HepG2 (cell line): Measurements from ENCODE around the gene FN1. TPM values are rescaled to one million over a fixed set of nuclear protein-coding genes. Genes with fewer than 3 reads are reported as not detected.
A peak's percentile ranks its signal among the peaks of the same experiment; 100 is the strongest.

Experiments
- AFF4 ChIP-seq: sonication (generic); formaldehyde crosslinking; IDR thresholded peaks from 2 replicates; pipeline ENCODE4 v1.4.0; 2020; ENCODE audit warnings: missing genetic modification reagents
- ATF7 ChIP-seq, 2 experiments: fragments of 450-650 bp in 1 of 2; sonication (generic) in 1 of 2; formaldehyde crosslinking in 1 of 2; IDR thresholded peaks; 2 replicates each; pipeline versions ENCODE4 v1.4.0 to v1.6.1; 2016 to 2020; ENCODE audit warnings: antibody characterized with exemption in 1 of 2, mild to moderate bottlenecking in 1 of 2, missing genetic modification reagents in 1 of 2
- CHD4 ChIP-seq: fragments of 200-600 bp; sonication (generic); IDR thresholded peaks from 2 replicates; pipeline ENCODE4 v1.7.0; 2017; ENCODE audit warnings: mild to moderate bottlenecking, low read length, borderline replicate concordance
- EP300 ChIP-seq, 3 experiments: sonication (generic) in 1 of 3; formaldehyde crosslinking in 1 of 3; IDR thresholded peaks; 2 replicates each; pipeline versions ENCODE4 v1.5.1 to v1.6.1; 2011 to 2020; ENCODE audit warnings: low read depth in 2 of 3, low read length in 2 of 3, borderline replicate concordance in 1 of 3, improper control_type of control experiment in 1 of 3, mild to moderate bottlenecking in 1 of 3, missing genetic modification reagents in 1 of 3, moderate library complexity in 1 of 3
- MIXL1 ChIP-seq: IDR thresholded peaks from 2 replicates; pipeline ENCODE4 v1.6.1; 2016
- NAIF1 ChIP-seq: sonication (generic); formaldehyde crosslinking; IDR thresholded peaks from 2 replicates; pipeline ENCODE4 v1.5.0; 2020; ENCODE audit warnings: mild to moderate bottlenecking, missing genetic modification reagents, borderline replicate concordance
- NCOA5 ChIP-seq: sonication (generic); formaldehyde crosslinking; IDR thresholded peaks from 2 replicates; pipeline ENCODE4 v1.4.0; 2020; ENCODE audit warnings: missing genetic modification reagents
- PAF1 ChIP-seq: IDR thresholded peaks from 2 replicates; pipeline ENCODE4 v1.6.1; 2016; ENCODE audit warnings: missing genetic modification reagents, missing compliant biosample characterization
- POLR2A ChIP-seq, 2 experiments: IDR thresholded peaks; 2 replicates each; pipeline ENCODE4 v1.6.1; 2011; ENCODE audit warnings: low read depth in 2 of 2, low read length in 2 of 2, mild to moderate bottlenecking in 1 of 2, moderate library complexity in 1 of 2; ENCODE audit not compliant: insufficient read depth in 1 of 2
- REL ChIP-seq: sonication (generic); formaldehyde crosslinking; conservative IDR thresholded peaks from 2 replicates; pipeline ENCODE4 v1.8.0; 2022; ENCODE audit warnings: mild to moderate bottlenecking, missing genetic modification reagents, moderate library complexity
- SMAD3 ChIP-seq: sonication (generic); formaldehyde crosslinking; IDR thresholded peaks from 2 replicates; pipeline ENCODE4 v1.4.0; 2020; ENCODE audit warnings: missing genetic modification reagents
- TFDP2 ChIP-seq: sonication (generic); formaldehyde crosslinking; IDR thresholded peaks from 2 replicates; pipeline ENCODE4 v1.4.0; 2020; ENCODE audit warnings: missing genetic modification reagents
- THAP8 ChIP-seq: sonication (generic); formaldehyde crosslinking; IDR thresholded peaks from 2 replicates; pipeline ENCODE4 v1.5.1; 2020; ENCODE audit warnings: missing genetic modification reagents, mild to moderate bottlenecking, borderline replicate concordance
- ZBTB3 ChIP-seq: sonication (generic); formaldehyde crosslinking; IDR thresholded peaks from 2 replicates; pipeline ENCODE4 v1.4.0; 2020; ENCODE audit warnings: low read depth, mild to moderate bottlenecking, moderate library complexity, missing genetic modification reagents, borderline replicate concordance
- ZFP82 ChIP-seq: sonication (generic); formaldehyde crosslinking; IDR thresholded peaks from 2 replicates; pipeline ENCODE4 v1.5.1; 2020; ENCODE audit warnings: mild to moderate bottlenecking, missing genetic modification reagents, borderline replicate concordance
- ZIK1 ChIP-seq: sonication (generic); formaldehyde crosslinking; IDR thresholded peaks from 2 replicates; pipeline ENCODE4 v1.5.0; 2020; ENCODE audit warnings: mild to moderate bottlenecking, low read depth, missing genetic modification reagents, borderline replicate concordance
- ZNF10 ChIP-seq: sonication (generic); formaldehyde crosslinking; IDR thresholded peaks from 2 replicates; pipeline ENCODE4 v1.4.0; 2020; ENCODE audit warnings: mild to moderate bottlenecking, low read depth, missing genetic modification reagents, borderline replicate concordance
- ZNF354B ChIP-seq: sonication (generic); formaldehyde crosslinking; IDR thresholded peaks from 2 replicates; pipeline ENCODE4 v1.8.0; 2022; ENCODE audit warnings: mild to moderate bottlenecking, missing genetic modification reagents
- ZNF362 ChIP-seq: sonication (generic); formaldehyde crosslinking; IDR thresholded peaks from 2 replicates; pipeline ENCODE4 v1.4.0; 2020; ENCODE audit warnings: missing genetic modification reagents, mild to moderate bottlenecking, borderline replicate concordance
- ZNF614 ChIP-seq: IDR thresholded peaks from 2 replicates; pipeline ENCODE4 v1.6.1; 2018; ENCODE audit warnings: missing biosample characterization, missing genetic modification reagents, inconsistent platforms, borderline replicate concordance
- ZNF788 ChIP-seq: sonication (generic); formaldehyde crosslinking; IDR thresholded peaks from 2 replicates; pipeline ENCODE4 v1.5.0; 2020; ENCODE audit warnings: mild to moderate bottlenecking, missing genetic modification reagents, borderline replicate concordance
- polyA plus RNA-seq, 8 experiments: library from polyadenylated mRNA; depleted of rRNA in 3 of 8; stranded (reverse) in 7 of 8; unstranded in 1 of 8; fragments of >200 nt; fragmentation: Illumina TruSeq in 4 of 8; extraction: Trizol in 4 of 8; gene quantifications; 2 replicates each; pipeline versions ENCODE4 v1.2.1 to v1.2.3, GENCODE V29; 2011 to 2016; ENCODE audit warnings: low read depth in 4 of 8, missing spikeins in 1 of 8, mixed read lengths in 1 of 8; ENCODE audit not compliant: insufficient read depth in 1 of 8
- total RNA-seq, 5 experiments: library from RNA; depleted of rRNA; stranded (reverse); fragments of >200 nt; fragmentation: Illumina TruSeq; extraction: Trizol; gene quantifications; 2 replicates each; pipeline ENCODE4 v1.2.3, GENCODE V29; 2016; ENCODE audit warnings: low read depth in 1 of 5

The FN1 gene
- total and polyA plus RNA-seq, 2 of the 13 experiments (the other 11 are each of a cell fraction or from before 2014, with no cell fraction given), result 1,847 to 6,471 TPM

- no peak for TF ChIP-seq ZFP82 (CRISPR knock-in tag)
- no peak for TF ChIP-seq ZNF10 (CRISPR knock-in tag)
- TF ChIP-seq CHD4, result no peak
- 0 out of 2 replicates have a peak, but pooled peaks have one; percentile 29 for TF ChIP-seq MIXL1 (CRISPR knock-in tag)
- no peak for TF ChIP-seq ATF7 (IDR thresholded peaks at IDR 0.05)
- TF ChIP-seq ATF7 (CRISPR knock-in tag; IDR thresholded peaks at IDR 0.05), result no peak
- TF ChIP-seq REL (CRISPR knock-in tag), result no peak
- no peak for TF ChIP-seq ZNF788 (CRISPR knock-in tag)
- no peak for TF ChIP-seq ZBTB3 (CRISPR knock-in tag)
- TF ChIP-seq ZNF362 (CRISPR knock-in tag), result 0 out of 2 replicates have a peak, but pooled peaks have one; percentile 19
- peak in 1 of 2 experiments; percentile 28; a peak in 1 of 4 replicates for TF ChIP-seq POLR2A (IDR thresholded peaks at IDR 0.05; ENCODE audit: insufficient read depth in 1 of 2, low read depth in 2 of 2, low read length in 2 of 2)
- no peak for TF ChIP-seq ZNF354B (CRISPR knock-in tag)
- TF ChIP-seq SMAD3 (CRISPR knock-in tag), result peak; percentile 53; the same call in 1 of the 2 replicates
- TF ChIP-seq ZIK1 (CRISPR knock-in tag), result no peak
- no peak for TF ChIP-seq NAIF1
- no peak for TF ChIP-seq TFDP2
- no peak; the same call in 1 of the 2 replicates for TF ChIP-seq ZNF614 (CRISPR knock-in tag)
- 0 out of 2 replicates have a peak, but pooled peaks have one; percentile 47 for TF ChIP-seq AFF4 (CRISPR knock-in tag)
- TF ChIP-seq PAF1 (CRISPR knock-in tag), result peak; percentile 72
- TF ChIP-seq NCOA5, result no peak
- TF ChIP-seq EP300 (IDR thresholded peaks at IDR 0.05; ENCODE audit: low read depth in 2 of 2, low read length in 2 of 2), result peak; percentile 45 to 94; a peak in 3 of 4 replicates
- TF ChIP-seq EP300 (CRISPR knock-in tag; IDR thresholded peaks at IDR 0.05; ENCODE audit: borderline replicate concordance), result peak; percentile 81; the same call in 1 of the 2 replicates
- TF ChIP-seq THAP8, result no peak
Observed at GRCh38 chr2:215418064-215418963, 17.6 kb downstream of the FN1 start (continued).
